Cerebellar cortex (tissue), 1 donor: ENCODE results near the gene SCYGR1.
"Not testable (repeated sequence)": the region's sequence is repeated elsewhere in the genome, so short reads cannot be mapped to it uniquely, and the experiment has no call there.

ENCODE experiments used
- DNase-seq: peaks from one replicate; pipeline ENCODE4 v3.0.0-alpha.2; 2015; ENCODE audit warnings: low spot score

Gene SCYGR1

GRCh38 chr2:227402959-227403358 lies 15.2 kb upstream of the SCYGR1 start:
- no peak for DNase-seq

- DNase-seq: no peak
These were observed 14.6 kb upstream of the SCYGR1 start for GRCh38 chr2:227402321-227402720.

- no peak for DNase-seq
These were observed 13.8 kb upstream of the SCYGR1 start for GRCh38 chr2:227401550-227401949.

GRCh38 chr2:227398684-227399670 lies 11.2 kb upstream of the SCYGR1 start:
- DNase-seq: no peak

- DNase-seq: no peak
These were observed 9.8 kb upstream of the SCYGR1 start for GRCh38 chr2:227397562-227397961.

GRCh38 chr2:227395556-227395955 lies 7.8 kb upstream of the SCYGR1 start:
- no peak for DNase-seq

- no peak for DNase-seq
These were observed 6.7 kb upstream of the SCYGR1 start for GRCh38 chr2:227394401-227394800.

- DNase-seq: no peak
These were observed 2.9 kb upstream of the SCYGR1 start for GRCh38 chr2:227390468-227391256.

- no peak for DNase-seq
These were observed 1.9 kb upstream of the SCYGR1 start for GRCh38 chr2:227389661-227390060.

GRCh38 chr2:227389231-227389630 lies 1.5 kb upstream of the SCYGR1 start:
- DNase-seq: no peak

- DNase-seq: no peak
These were observed 825 bp upstream of the SCYGR1 start for GRCh38 chr2:227388537-227389011.

GRCh38 chr2:227386630-227387029 lies 1.1 kb downstream of the SCYGR1 start:
- no peak for DNase-seq

GRCh38 chr2:227383686-227384085 lies 4.1 kb downstream of the SCYGR1 start:
- no peak for DNase-seq

- not testable (repeated sequence) for DNase-seq
These were observed 5.4 kb downstream of the SCYGR1 start for GRCh38 chr2:227382241-227382835.

GRCh38 chr2:227379095-227379494 lies 8.7 kb downstream of the SCYGR1 start, which contains the start of gene TM4SF20:
TSS of gene TM4SF20 (minus strand) at chr2:227379306. CDS start at chr2:227379268, 38 bp downstream.
- DNase-seq: no peak

GRCh38 chr2:227378371-227378782 lies 9.4 kb downstream of the SCYGR1 start:
- DNase-seq: no peak

GRCh38 chr2:227377467-227378351 lies 10.0 kb downstream of the SCYGR1 start:
- no peak for DNase-seq

GRCh38 chr2:227376656-227377396 lies 10.9 kb downstream of the SCYGR1 start:
- no peak for DNase-seq

GRCh38 chr2:227374158-227374557 lies 13.6 kb downstream of the SCYGR1 start:
- no peak for DNase-seq

GRCh38 chr2:227373389-227373788 lies 14.4 kb downstream of the SCYGR1 start:
- DNase-seq: no peak
